Measurements from ENCODE around the gene C16orf86.

C16orf86 gene

DNA sequence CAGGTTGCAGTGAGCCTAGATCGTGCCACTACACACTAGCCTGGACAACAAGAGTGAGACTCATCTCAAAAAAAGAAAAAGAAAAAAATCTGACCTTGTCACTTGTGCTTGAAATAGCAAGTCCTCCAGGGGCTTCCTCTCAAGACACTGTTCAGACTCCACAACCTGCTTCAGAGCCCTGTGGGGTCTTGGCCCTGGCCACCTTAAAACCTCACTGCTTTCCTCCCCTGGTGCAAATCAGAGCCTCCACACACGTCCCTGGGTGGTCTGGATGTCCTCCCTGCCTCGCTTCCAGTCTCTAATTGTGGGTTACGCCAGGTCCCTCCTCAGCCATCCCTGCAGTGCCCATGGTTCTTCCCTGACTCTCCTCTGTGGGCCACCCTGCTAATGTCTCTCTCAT is 11.3 kb upstream of the C16orf86 start:
- Histone ChIP-seq H2AFZ (ENCODE audit: insufficient read depth, low read length, poor library complexity) (no peak overlapping the region), H2BK120ac (ENCODE audit: insufficient read depth, low read length, poor library complexity) (no peak overlapping the region), H3K79me2 (ENCODE audit: control insufficient read depth, insufficient read depth, low read length, poor library complexity) (peaks cover 3% of the 10 kb centered on the region), H2BK5ac (ENCODE audit: low read depth, low read length, poor library complexity) (no peak overlapping the region), H4K8ac (ENCODE audit: low read depth, low read length) (no peak overlapping the region), H4K91ac (ENCODE audit: low read depth, low read length) (no peak overlapping the region), H3K4me1 (ENCODE audit: control insufficient read depth in 1 of 2, insufficient read depth in 2 of 2, low read length in 2 of 2) (peaks cover 11 to 17% of the 10 kb centered on the region in 2 experiments), H3K14ac (ENCODE audit: low read length) (no peak overlapping the region), H3K4me2 (ENCODE audit: low read length) (no peak overlapping the region), H3K18ac (ENCODE audit: low read length) (no peak overlapping the region), H2AK5ac (ENCODE audit: low read length) (no peak overlapping the region), H3K9ac (ENCODE audit: low read length) (no peak overlapping the region), H4K12ac (ENCODE audit: low read depth, low read length) (no peak overlapping the region), H3K27ac (ENCODE audit: low read depth, low read length) (no peak overlapping the region), H3K79me1 (ENCODE audit: low read length) (peaks cover 5% of the 10 kb centered on the region), H3K9me3 (ENCODE audit: insufficient read depth, low read depth, low read length) (peaks cover 2% of the 10 kb centered on the region), H3K36me3 (ENCODE audit: control insufficient read depth in 1 of 2, insufficient read depth in 2 of 2, low read length in 2 of 2) (peaks cover 9 to 17% of the 10 kb centered on the region in 2 experiments), H3K4me3 (ENCODE audit: low read depth, low read length) (no peak overlapping the region), H3K23ac (ENCODE audit: low read length) (no peak overlapping the region), H2BK12ac (ENCODE audit: low read length) (no peak overlapping the region), H3K4ac (ENCODE audit: low read depth, low read length) (no peak overlapping the region), H3K27me3 (ENCODE audit: insufficient read depth, low read length) (no peaks in the 10 kb centered on the region)
- WGBS (ENCODE audit: extremely low coverage, insufficient coverage, insufficient read length): no CpG with 5 or more reads among the region's 4 CpGs
- DNase-seq: no peak

DNA sequence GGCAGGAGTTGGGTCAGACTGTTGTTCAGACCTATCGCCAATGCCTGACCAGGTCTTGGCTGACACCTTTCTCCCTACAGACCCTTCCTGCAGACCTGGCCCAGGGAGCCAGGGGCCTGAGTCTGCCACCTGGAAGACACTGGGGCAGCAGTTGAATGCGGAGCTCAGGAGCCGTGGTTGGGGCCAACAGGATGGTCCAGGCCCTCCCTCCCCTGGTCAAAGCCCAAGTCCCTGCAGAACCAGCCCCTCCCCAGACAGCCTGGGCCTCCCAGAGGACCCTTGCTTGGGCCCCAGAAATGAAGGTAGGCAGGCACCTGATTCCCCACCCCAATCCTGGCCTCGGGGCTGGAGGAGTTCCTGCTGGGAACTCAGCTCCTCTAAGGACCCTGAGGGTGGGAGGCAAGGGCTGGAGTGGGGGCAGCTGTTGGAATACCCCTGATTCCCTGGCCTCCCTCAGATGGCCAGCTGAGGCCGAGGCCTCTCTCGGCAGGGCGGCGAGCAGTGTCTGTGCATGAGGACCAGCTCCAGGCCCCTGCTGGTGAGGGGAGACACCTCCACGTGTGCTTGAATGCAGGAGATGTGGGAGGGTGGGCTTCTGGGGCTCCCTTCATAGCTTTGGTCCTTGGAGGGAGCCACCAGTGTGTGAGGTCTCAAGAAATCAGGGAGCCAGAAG is 10.1 kb upstream of the C16orf86 start:
- Histone ChIP-seq H3K9me3 (ENCODE audit: insufficient read depth, low read depth, low read length) (peaks cover 2% of the 10 kb centered on the region), H2BK120ac (ENCODE audit: insufficient read depth, low read length, poor library complexity) (no peak overlapping the region), H3K14ac (ENCODE audit: low read length) (no peak overlapping the region), H4K8ac (ENCODE audit: low read depth, low read length) (no peak overlapping the region), H2AFZ (ENCODE audit: insufficient read depth, low read length, poor library complexity) (no peak overlapping the region), H3K18ac (ENCODE audit: low read length) (no peak overlapping the region), H3K27ac (ENCODE audit: low read depth, low read length) (no peak overlapping the region), H3K79me2 (ENCODE audit: control insufficient read depth, insufficient read depth, low read length, poor library complexity) (peaks cover 3% of the 10 kb centered on the region), H3K27me3 (ENCODE audit: insufficient read depth, low read length) (no peaks in the 10 kb centered on the region), H3K4ac (ENCODE audit: low read depth, low read length) (no peak overlapping the region), H3K36me3 (ENCODE audit: control insufficient read depth in 1 of 2, insufficient read depth in 2 of 2, low read length in 2 of 2) (peaks cover 9 to 17% of the 10 kb centered on the region in 2 experiments), H4K91ac (ENCODE audit: low read depth, low read length) (no peak overlapping the region), H4K12ac (ENCODE audit: low read depth, low read length) (no peak overlapping the region), H3K4me2 (ENCODE audit: low read length) (no peak overlapping the region), H2BK12ac (ENCODE audit: low read length) (no peak overlapping the region), H3K23ac (ENCODE audit: low read length) (no peak overlapping the region), H2AK5ac (ENCODE audit: low read length) (no peak overlapping the region), H3K4me3 (ENCODE audit: low read depth, low read length) (no peak overlapping the region), H2BK5ac (ENCODE audit: low read depth, low read length, poor library complexity) (no peak overlapping the region), H3K4me1 (ENCODE audit: control insufficient read depth in 1 of 2, insufficient read depth in 2 of 2, low read length in 2 of 2) (peaks cover 11 to 20% of the 10 kb centered on the region in 2 experiments), H3K79me1 (ENCODE audit: low read length) (peaks cover 7% of the 10 kb centered on the region), H3K9ac (ENCODE audit: low read length) (no peak overlapping the region)
- WGBS (ENCODE audit: extremely low coverage, insufficient coverage, insufficient read length): no CpG with 5 or more reads among the region's 9 CpGs
- DNase-seq: no peak

DNA sequence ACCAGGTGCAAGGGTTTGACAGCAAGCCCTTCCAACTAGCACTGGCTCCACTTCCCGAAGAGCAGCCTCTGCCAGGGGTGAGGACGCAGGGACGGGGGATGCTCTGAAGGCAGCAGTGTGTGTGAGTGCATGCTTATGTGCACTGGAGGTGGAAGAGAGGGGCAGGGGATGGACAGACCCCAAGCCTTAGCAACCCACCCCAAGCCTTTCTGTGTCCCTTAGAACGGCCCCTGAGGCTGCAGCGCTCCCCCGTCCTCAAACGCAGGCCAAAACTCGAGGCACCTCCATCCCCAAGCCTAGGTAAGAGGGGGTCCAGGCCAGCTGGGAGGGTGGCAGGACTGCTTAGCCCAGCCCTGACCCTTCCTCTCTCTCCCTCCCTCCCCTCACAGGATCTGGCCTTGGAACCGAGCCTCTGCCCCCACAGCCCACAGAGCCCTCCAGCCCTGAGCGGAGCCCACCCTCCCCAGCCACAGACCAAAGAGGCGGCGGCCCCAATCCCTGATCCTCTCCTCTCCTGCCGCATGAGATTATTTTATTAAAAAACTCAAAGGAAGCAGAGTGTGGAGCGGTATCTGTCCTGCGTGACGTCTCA is 9.5 kb upstream of the C16orf86 start:
- Histone ChIP-seq H3K9me3 (ENCODE audit: insufficient read depth, low read depth, low read length) (peaks cover 2% of the 10 kb centered on the region), H3K18ac (ENCODE audit: low read length) (no peak overlapping the region), H2BK12ac (ENCODE audit: low read length) (no peak overlapping the region), H3K4me3 (ENCODE audit: low read depth, low read length) (no peak overlapping the region), H3K4me2 (ENCODE audit: low read length) (no peak overlapping the region), H2AFZ (ENCODE audit: insufficient read depth, low read length, poor library complexity) (no peak overlapping the region), H4K12ac (ENCODE audit: low read depth, low read length) (no peak overlapping the region), H3K4ac (ENCODE audit: low read depth, low read length) (no peak overlapping the region), H2AK5ac (ENCODE audit: low read length) (no peak overlapping the region), H3K27me3 (ENCODE audit: insufficient read depth, low read length) (no peaks in the 10 kb centered on the region), H2BK120ac (ENCODE audit: insufficient read depth, low read length, poor library complexity) (no peak overlapping the region), H4K8ac (ENCODE audit: low read depth, low read length) (no peak overlapping the region), H3K23ac (ENCODE audit: low read length) (no peak overlapping the region), H3K36me3 (ENCODE audit: control insufficient read depth in 1 of 2, insufficient read depth in 2 of 2, low read length in 2 of 2) (peaks cover 9 to 17% of the 10 kb centered on the region in 2 experiments), H3K4me1 (ENCODE audit: control insufficient read depth in 1 of 2, insufficient read depth in 2 of 2, low read length in 2 of 2) (peaks cover 11 to 20% of the 10 kb centered on the region in 2 experiments), H3K14ac (ENCODE audit: low read length) (no peak overlapping the region), H3K79me1 (ENCODE audit: low read length) (peaks cover 7% of the 10 kb centered on the region), H3K9ac (ENCODE audit: low read length) (no peak overlapping the region), H2BK5ac (ENCODE audit: low read depth, low read length, poor library complexity) (no peak overlapping the region), H4K91ac (ENCODE audit: low read depth, low read length) (no peak overlapping the region), H3K27ac (ENCODE audit: low read depth, low read length) (no peak overlapping the region), H3K79me2 (ENCODE audit: control insufficient read depth, insufficient read depth, low read length, poor library complexity) (peaks cover 3% of the 10 kb centered on the region)
- no peak for DNase-seq
- WGBS (ENCODE audit: extremely low coverage, insufficient coverage, insufficient read length): no CpG with 5 or more reads among the region's 16 CpGs

DNA sequence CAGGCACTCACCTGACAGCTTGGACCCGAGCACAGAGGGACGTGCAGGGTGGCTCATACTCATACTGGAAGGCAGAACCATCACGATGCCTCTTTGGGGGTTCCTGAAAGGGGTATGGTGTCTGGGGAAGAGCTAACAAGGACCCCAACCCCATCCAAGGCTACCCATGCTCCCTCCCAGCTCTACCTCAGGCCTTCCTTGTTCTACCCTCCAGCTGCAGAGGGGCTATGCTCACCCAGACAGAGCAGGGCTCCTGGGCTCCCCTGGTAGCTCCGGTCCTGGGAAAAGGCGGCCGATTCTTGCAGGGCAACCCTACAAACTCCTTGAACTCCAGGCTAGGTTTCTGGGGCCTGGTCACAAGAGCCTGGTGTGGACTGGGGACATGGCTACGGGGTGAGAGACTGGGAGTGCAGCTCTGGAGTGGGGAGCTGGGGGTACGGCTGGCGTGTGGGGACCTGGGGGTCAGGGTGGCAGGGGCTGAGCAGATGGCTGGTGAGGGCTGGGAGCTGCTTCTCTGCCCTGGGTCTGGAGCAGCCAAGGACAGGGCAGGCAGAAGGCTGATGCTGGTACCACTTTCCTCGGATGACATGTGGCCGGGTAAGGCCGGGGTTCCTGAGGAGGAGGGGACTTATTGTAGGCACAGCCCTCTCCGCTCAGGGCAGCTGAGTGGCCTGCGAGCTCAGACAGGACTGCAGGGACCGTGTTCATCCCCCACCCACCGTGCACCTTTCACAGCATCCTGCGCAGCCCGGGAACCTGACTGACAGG is 8.7 kb upstream of the C16orf86 start:
- no peak overlapping the region for H4K91ac ChIP-seq (ENCODE audit: low read depth, low read length)
- no peaks in the 10 kb centered on the region for H3K27me3 ChIP-seq (ENCODE audit: insufficient read depth, low read length)
- no peak overlapping the region for H3K23ac ChIP-seq (ENCODE audit: low read length)
- H2BK120ac ChIP-seq (ENCODE audit: insufficient read depth, low read length, poor library complexity): no peak overlapping the region
- no peak overlapping the region for H3K9ac ChIP-seq (ENCODE audit: low read length)
- H3K9me3 ChIP-seq (ENCODE audit: insufficient read depth, low read depth, low read length): no peaks in the 10 kb centered on the region
- H3K14ac ChIP-seq (ENCODE audit: low read length): no peak overlapping the region
- H2AK5ac ChIP-seq (ENCODE audit: low read length): no peak overlapping the region
- DNase-seq: no peak
- H3K36me3 ChIP-seq (ENCODE audit: control insufficient read depth in 1 of 2, insufficient read depth in 2 of 2, low read length in 2 of 2): peaks cover 13 to 18% of the 10 kb centered on the region in 2 experiments
- H3K27ac ChIP-seq (ENCODE audit: low read depth, low read length): no peak overlapping the region
- no peak overlapping the region for H3K4me2 ChIP-seq (ENCODE audit: low read length)
- no peak overlapping the region for H4K8ac ChIP-seq (ENCODE audit: low read depth, low read length)
- H4K12ac ChIP-seq (ENCODE audit: low read depth, low read length): no peak overlapping the region
- H3K4ac ChIP-seq (ENCODE audit: low read depth, low read length): no peak overlapping the region
- no peak overlapping the region for H3K18ac ChIP-seq (ENCODE audit: low read length)
- H3K4me1 ChIP-seq (ENCODE audit: control insufficient read depth in 1 of 2, insufficient read depth in 2 of 2, low read length in 2 of 2): peaks cover 11 to 18% of the 10 kb centered on the region in 2 experiments
- H3K4me3 ChIP-seq (ENCODE audit: low read depth, low read length): no peak overlapping the region
- WGBS (ENCODE audit: extremely low coverage, insufficient coverage, insufficient read length): no CpG with 5 or more reads among the region's 18 CpGs
- H3K79me1 ChIP-seq (ENCODE audit: low read length): peaks cover 7% of the 10 kb centered on the region
- peaks cover 3% of the 10 kb centered on the region for H3K79me2 ChIP-seq (ENCODE audit: control insufficient read depth, insufficient read depth, low read length, poor library complexity)
- H2BK12ac ChIP-seq (ENCODE audit: low read length): no peak overlapping the region
- no peak overlapping the region for H2BK5ac ChIP-seq (ENCODE audit: low read depth, low read length, poor library complexity)
- H2AFZ ChIP-seq (ENCODE audit: insufficient read depth, low read length, poor library complexity): no peak overlapping the region
